ENCODE data around the gene SPINK4. TPM values are rescaled to one million over a fixed set of nuclear protein-coding genes. Genes with fewer than 3 reads are reported as not detected.

SPINK4 gene
- total and polyA plus RNA-seq, 5 experiments from 2014 or later = not detected

Other genes starting within 250 kb of the SPINK4 start
- 10 to 100 TPM; 21.7 to 25.2 TPM for gene APTX, start 238.5 kb upstream of the SPINK4 start, total RNA-seq
- gene APTX, start 238.5 kb upstream of the SPINK4 start, polyA plus RNA-seq = 10 to 100 TPM; 24.7 to 26.4 (median 25.3) TPM
- 10 to 100 TPM; 70.7 to 71.3 TPM for gene DNAJA1, start 214.9 kb upstream of the SPINK4 start, total RNA-seq
- gene DNAJA1, start 214.9 kb upstream of the SPINK4 start, polyA plus RNA-seq = 100 to 1,000 TPM in 1 of 3 donors, 10 to 100 TPM in 2; 62.8 to 101 (median 70.7) TPM
- 10 to 100 TPM; 29.5 to 30.9 TPM for gene SMU1, start 163.5 kb upstream of the SPINK4 start, total RNA-seq
- 10 to 100 TPM; 19.5 to 24.3 (median 23.7) TPM for gene SMU1, start 163.5 kb upstream of the SPINK4 start, polyA plus RNA-seq
- gene B4GALT1, start 72.8 kb upstream of the SPINK4 start, total RNA-seq = 10 to 100 TPM; 28.7 to 30.8 TPM
- gene B4GALT1, start 72.8 kb upstream of the SPINK4 start, polyA plus RNA-seq = 10 to 100 TPM; 15.1 to 24.2 (median 18.6) TPM
- 10 to 100 TPM; 55.9 to 64.6 TPM for gene BAG1, start 24.5 kb downstream of the SPINK4 start, total RNA-seq
- gene BAG1, start 24.5 kb downstream of the SPINK4 start, polyA plus RNA-seq = 10 to 100 TPM; 80.5 to 92.6 (median 86.8) TPM
- 10 to 100 TPM; 30.4 to 31.4 TPM for gene CHMP5, start 24.9 kb downstream of the SPINK4 start, total RNA-seq
- gene CHMP5, start 24.9 kb downstream of the SPINK4 start, polyA plus RNA-seq = 10 to 100 TPM; 38.7 to 40.0 (median 39.4) TPM
- 10 to 100 TPM; 70.3 to 70.5 TPM for gene NFX1, start 50.3 kb downstream of the SPINK4 start, total RNA-seq
- gene NFX1, start 50.3 kb downstream of the SPINK4 start, polyA plus RNA-seq = 10 to 100 TPM; 22.8 to 42.7 (median 31.6) TPM
- under 1 TPM in 1 of 2 experiments, not detected in 1; 0.71 TPM for gene AQP7, start 162.4 kb downstream of the SPINK4 start, total RNA-seq
- gene AQP7, start 162.4 kb downstream of the SPINK4 start, polyA plus RNA-seq = under 1 TPM in 1 of 3 donors, not detected in 2; 0.17 TPM
- gene AQP3, start 207.4 kb downstream of the SPINK4 start, total RNA-seq = 10 to 100 TPM; 71.6 to 72.8 TPM
- gene AQP3, start 207.4 kb downstream of the SPINK4 start, polyA plus RNA-seq = 100 to 1,000 TPM; 124 to 166 (median 145) TPM
- 10 to 100 TPM; 42.7 to 47.2 TPM for gene NOL6, start 233.8 kb downstream of the SPINK4 start, total RNA-seq
- 10 to 100 TPM; 13.5 to 29.2 (median 19.3) TPM for gene NOL6, start 233.8 kb downstream of the SPINK4 start, polyA plus RNA-seq